GM23338 (cell line): ENCODE results near the gene GRIN1. TPM values are rescaled to one million over a fixed set of nuclear protein-coding genes. Genes with fewer than 3 reads are reported as not detected.

Source experiments
- ATAC-seq: fragments of 200-7000 bp; cut with Tn5 transposase; 3 replicates; pipeline ENCODE4 v1.9.1; 2020
- DNase-seq: peaks from one replicate; pipeline ENCODE4 v3.0.0-alpha.2; 2015; ENCODE audit warnings: low spot score
- H2AFZ ChIP-seq: fragments of 200-600 bp; sonication (generic); 2 replicates; pipeline ENCODE4 v1.8.0; 2016; ENCODE audit warnings: antibody characterized with exemption, mild to moderate bottlenecking, moderate library complexity
- H3F3A ChIP-seq: fragments of 200-600 bp; sonication (generic); replicated peaks from 2 replicates; pipeline ENCODE4 v1.8.0; 2017; ENCODE audit warnings: antibody characterized with exemption, mixed run types, low read depth
- H3K27ac ChIP-seq: fragments of 200-600 bp; sonication (generic); 2 replicates; pipeline ENCODE4 v1.6.1; 2016; ENCODE audit warnings: low read depth
- H3K27me3 ChIP-seq: fragments of 200-600 bp; sonication (generic); 2 replicates; pipeline ENCODE4 v1.8.0; 2016; ENCODE audit warnings: mild to moderate bottlenecking, mixed run types, moderate library complexity; ENCODE audit not compliant: insufficient read depth
- H3K36me3 ChIP-seq: fragments of 200-600 bp; sonication (generic); 2 replicates; pipeline ENCODE4 v1.8.0; 2016; ENCODE audit warnings: mild to moderate bottlenecking; ENCODE audit not compliant: insufficient read depth
- H3K4me1 ChIP-seq: fragments of 200-600 bp; sonication (generic); 2 replicates; pipeline ENCODE4 v1.8.0; 2016; ENCODE audit warnings: mild to moderate bottlenecking, moderate library complexity; ENCODE audit not compliant: insufficient read depth
- H3K4me2 ChIP-seq: fragments of 200-600 bp; sonication (generic); 2 replicates; pipeline ENCODE4 v1.7.1; 2017; ENCODE audit warnings: mixed run types
- H3K4me3 ChIP-seq: fragments of 200-600 bp; sonication (generic); 2 replicates; pipeline ENCODE4 v1.6.1; 2016; ENCODE audit warnings: mixed run types
- H3K79me2 ChIP-seq: fragments of 200-600 bp; sonication (generic); replicated peaks from 2 replicates; pipeline ENCODE4 v1.8.0; 2017; ENCODE audit warnings: mild to moderate bottlenecking; ENCODE audit not compliant: insufficient read depth
- H3K9me2 ChIP-seq: fragments of 200-600 bp; sonication (generic); 2 replicates; pipeline ENCODE4 v1.8.0; 2017; ENCODE audit not compliant: insufficient read depth
- H4K20me1 ChIP-seq: fragments of 200-600 bp; sonication (generic); replicated peaks from 2 replicates; pipeline ENCODE4 v1.8.0; 2017; ENCODE audit warnings: mild to moderate bottlenecking; ENCODE audit not compliant: insufficient read depth
- H3K27ac Mint-ChIP-seq: 2 replicates; pipeline ENCODE4 v1.8.0; 2020; ENCODE audit warnings: inconsistent platforms, mild to moderate bottlenecking, moderate library complexity, mixed read lengths
- H3K27me3 Mint-ChIP-seq: 3 replicates; pipeline ENCODE4 v1.8.0; 2022; ENCODE audit warnings: low read depth, mild to moderate bottlenecking, moderate library complexity, mixed read lengths, inconsistent platforms; ENCODE audit not compliant: insufficient read depth, poor library complexity
- H3K36me3 Mint-ChIP-seq: 3 replicates; pipeline ENCODE4 v1.8.0; 2021; ENCODE audit warnings: low read depth, mild to moderate bottlenecking, inconsistent platforms, moderate library complexity, mixed read lengths
- H3K4me1 Mint-ChIP-seq: 3 replicates; pipeline ENCODE4 v1.8.0; 2020; ENCODE audit warnings: mild to moderate bottlenecking, inconsistent platforms, mixed read lengths
- H3K4me3 Mint-ChIP-seq: 3 replicates; pipeline ENCODE4 v1.8.0; 2021; ENCODE audit warnings: moderate library complexity, mild to moderate bottlenecking, inconsistent platforms, mixed read lengths
- H3K9me3 Mint-ChIP-seq: 3 replicates; pipeline ENCODE4 v1.8.0; 2020; ENCODE audit warnings: moderate library complexity, mild to moderate bottlenecking, inconsistent platforms, mixed read lengths
- CREB1 ChIP-seq: fragments of 250-450 bp; sonication (Bioruptor Pico); IDR thresholded peaks from 2 replicates; pipeline ENCODE4 v1.5.0; 2020; ENCODE audit warnings: low read depth, mild to moderate bottlenecking, moderate library complexity
- EZH2phosphoT487 ChIP-seq: fragments of 200-600 bp; sonication (generic); IDR thresholded peaks from one replicate; pipeline ENCODE4 v1.8.1; 2018; ENCODE audit warnings: antibody characterized with exemption; ENCODE audit not compliant: unreplicated experiment
- STAT1 ChIP-seq: IDR thresholded peaks from one replicate; pipeline ENCODE4 v1.6.1; 2016; ENCODE audit warnings: antibody characterized with exemption; ENCODE audit not compliant: unreplicated experiment
- polyA plus RNA-seq: library from polyadenylated mRNA; unstranded; fragments of >200 nt; fragmentation: Nextera tagmentation; extraction: Ambion mirVana; gene quantifications from 2 replicates; pipeline ENCODE4 v1.2.1, GENCODE V29; 2016
- total RNA-seq: library from RNA; depleted of rRNA; stranded (reverse); fragments of >200 nt; shearing (Covaris generic); gene quantifications from 2 replicates; pipeline ENCODE4 v1.2.3, GENCODE V29; 2014
- TF ChIP-seq, protein P1 (sequence below): IDR thresholded peaks from one replicate; pipeline ENCODE4 v1.6.1; 2018; ENCODE audit warnings: antibody characterized with exemption; ENCODE audit not compliant: unreplicated experiment
- TF ChIP-seq, protein P2 (sequence below): IDR thresholded peaks from 2 replicates; pipeline ENCODE4 v1.6.1; 2016; ENCODE audit warnings: antibody characterized with exemption
- TF ChIP-seq, protein P3 (sequence below): fragments of 250-450 bp; sonication (Bioruptor Pico); IDR thresholded peaks from 2 replicates; pipeline ENCODE4 v1.5.0; 2020; ENCODE audit warnings: mild to moderate bottlenecking, moderate library complexity

GRIN1 gene
- total and polyA plus RNA-seq, 2 experiments from 2014 or later = 2.7 to 5.5 TPM

DNA sequence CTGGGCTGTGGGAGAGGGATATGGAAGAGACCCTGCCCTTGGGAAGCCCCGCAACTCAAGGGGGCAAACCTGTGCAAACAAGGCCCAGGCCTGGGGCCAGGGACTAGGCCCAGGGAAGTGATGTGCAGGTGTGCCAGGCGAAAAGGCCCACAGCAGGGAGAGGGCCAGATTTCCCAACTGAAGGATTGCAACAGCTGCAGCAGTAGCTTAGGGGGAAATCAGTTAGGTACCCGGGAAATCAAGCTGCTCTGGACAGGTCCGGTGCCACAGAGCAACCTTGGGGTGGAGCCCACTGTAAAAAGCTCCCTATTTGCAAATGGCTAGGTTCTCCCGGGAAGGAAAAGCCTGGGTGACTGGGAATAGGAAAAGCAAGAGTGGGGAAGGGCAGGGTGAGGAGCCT, 10.4 kb downstream of the GRIN1 start (continued):
- TF ChIP-seq, protein P1, sequence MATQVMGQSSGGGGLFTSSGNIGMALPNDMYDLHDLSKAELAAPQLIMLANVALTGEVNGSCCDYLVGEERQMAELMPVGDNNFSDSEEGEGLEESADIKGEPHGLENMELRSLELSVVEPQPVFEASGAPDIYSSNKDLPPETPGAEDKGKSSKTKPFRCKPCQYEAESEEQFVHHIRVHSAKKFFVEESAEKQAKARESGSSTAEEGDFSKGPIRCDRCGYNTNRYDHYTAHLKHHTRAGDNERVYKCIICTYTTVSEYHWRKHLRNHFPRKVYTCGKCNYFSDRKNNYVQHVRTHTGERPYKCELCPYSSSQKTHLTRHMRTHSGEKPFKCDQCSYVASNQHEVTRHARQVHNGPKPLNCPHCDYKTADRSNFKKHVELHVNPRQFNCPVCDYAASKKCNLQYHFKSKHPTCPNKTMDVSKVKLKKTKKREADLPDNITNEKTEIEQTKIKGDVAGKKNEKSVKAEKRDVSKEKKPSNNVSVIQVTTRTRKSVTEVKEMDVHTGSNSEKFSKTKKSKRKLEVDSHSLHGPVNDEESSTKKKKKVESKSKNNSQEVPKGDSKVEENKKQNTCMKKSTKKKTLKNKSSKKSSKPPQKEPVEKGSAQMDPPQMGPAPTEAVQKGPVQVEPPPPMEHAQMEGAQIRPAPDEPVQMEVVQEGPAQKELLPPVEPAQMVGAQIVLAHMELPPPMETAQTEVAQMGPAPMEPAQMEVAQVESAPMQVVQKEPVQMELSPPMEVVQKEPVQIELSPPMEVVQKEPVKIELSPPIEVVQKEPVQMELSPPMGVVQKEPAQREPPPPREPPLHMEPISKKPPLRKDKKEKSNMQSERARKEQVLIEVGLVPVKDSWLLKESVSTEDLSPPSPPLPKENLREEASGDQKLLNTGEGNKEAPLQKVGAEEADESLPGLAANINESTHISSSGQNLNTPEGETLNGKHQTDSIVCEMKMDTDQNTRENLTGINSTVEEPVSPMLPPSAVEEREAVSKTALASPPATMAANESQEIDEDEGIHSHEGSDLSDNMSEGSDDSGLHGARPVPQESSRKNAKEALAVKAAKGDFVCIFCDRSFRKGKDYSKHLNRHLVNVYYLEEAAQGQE = no peak
- TF ChIP-seq STAT1 (no peak), CREB1 (CRISPR knock-in tag) (no peak), EZH2phosphoT487 (no peak)

- H3K4me3 Mint-ChIP-seq = no peak overlapping the region
- Histone ChIP-seq H3K36me3 (no peaks in the 10 kb centered on the region), H3K27me3 (peaks cover 8% of the 10 kb centered on the region), H2AFZ (no peak overlapping the region), H3K4me2 (no peak overlapping the region), H3K4me1 (no peaks in the 10 kb centered on the region), H3K79me2 (no peaks in the 10 kb centered on the region), H3K9me2 (no peaks in the 10 kb centered on the region), H3F3A (peaks cover 19% of the 10 kb centered on the region), H4K20me1 (no peaks in the 10 kb centered on the region; the same call in 1 of the 2 replicates), H3K27ac (no peak overlapping the region), H3K4me3 (no peak overlapping the region)
- peak; percentile 73 for DNase-seq
- no peak overlapping the region for H3K27ac Mint-ChIP-seq
- H3K27me3 Mint-ChIP-seq = peaks cover 12% of the 10 kb centered on the region
- H3K9me3 Mint-ChIP-seq = peaks cover 13% of the 10 kb centered on the region; the same call in 2 of the 3 replicates
- H3K36me3 Mint-ChIP-seq = no peaks in the 10 kb centered on the region
- peaks cover 2% of the 10 kb centered on the region; the same call in 1 of the 3 replicates for H3K4me1 Mint-ChIP-seq
- TF ChIP-seq, protein P2, sequence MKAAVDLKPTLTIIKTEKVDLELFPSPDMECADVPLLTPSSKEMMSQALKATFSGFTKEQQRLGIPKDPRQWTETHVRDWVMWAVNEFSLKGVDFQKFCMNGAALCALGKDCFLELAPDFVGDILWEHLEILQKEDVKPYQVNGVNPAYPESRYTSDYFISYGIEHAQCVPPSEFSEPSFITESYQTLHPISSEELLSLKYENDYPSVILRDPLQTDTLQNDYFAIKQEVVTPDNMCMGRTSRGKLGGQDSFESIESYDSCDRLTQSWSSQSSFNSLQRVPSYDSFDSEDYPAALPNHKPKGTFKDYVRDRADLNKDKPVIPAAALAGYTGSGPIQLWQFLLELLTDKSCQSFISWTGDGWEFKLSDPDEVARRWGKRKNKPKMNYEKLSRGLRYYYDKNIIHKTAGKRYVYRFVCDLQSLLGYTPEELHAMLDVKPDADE = no peak
- no peak for TF ChIP-seq STAT1
- ATAC-seq = no peak; the same call in 2 of the 3 replicates
These were observed 11.1 kb downstream of the GRIN1 start for GRCh38 chr9:137149942-137150616.

- H2AFZ ChIP-seq = no peak overlapping the region
- no peaks in the 10 kb centered on the region; the same call in 1 of the 2 replicates for H4K20me1 ChIP-seq
- peaks cover 19% of the 10 kb centered on the region for H3F3A ChIP-seq
- ATAC-seq (peak; percentile 13; the same call in 2 of the 3 replicates), DNase-seq (peak; percentile 76)
- no peak overlapping the region for H3K4me2 ChIP-seq
- Mint-ChIP-seq H3K9me3 (peaks cover 13% of the 10 kb centered on the region; the same call in 2 of the 3 replicates), H3K4me1 (peaks cover 2% of the 10 kb centered on the region; the same call in 2 of the 3 replicates), H3K36me3 (no peaks in the 10 kb centered on the region), H3K4me3 (no peak overlapping the region), H3K27me3 (peaks cover 18% of the 10 kb centered on the region), H3K27ac (no peak overlapping the region)
- H3K27me3 ChIP-seq = peaks cover 16% of the 10 kb centered on the region
- H3K27ac ChIP-seq = no peak overlapping the region
- no peak overlapping the region for H3K4me3 ChIP-seq
- no peaks in the 10 kb centered on the region for H3K4me1 ChIP-seq
- H3K36me3 ChIP-seq = no peaks in the 10 kb centered on the region
- H3K79me2 ChIP-seq = no peaks in the 10 kb centered on the region
- H3K9me2 ChIP-seq = no peaks in the 10 kb centered on the region
- no peak for TF ChIP-seq CREB1 (CRISPR knock-in tag)
- TF ChIP-seq, protein P3, sequence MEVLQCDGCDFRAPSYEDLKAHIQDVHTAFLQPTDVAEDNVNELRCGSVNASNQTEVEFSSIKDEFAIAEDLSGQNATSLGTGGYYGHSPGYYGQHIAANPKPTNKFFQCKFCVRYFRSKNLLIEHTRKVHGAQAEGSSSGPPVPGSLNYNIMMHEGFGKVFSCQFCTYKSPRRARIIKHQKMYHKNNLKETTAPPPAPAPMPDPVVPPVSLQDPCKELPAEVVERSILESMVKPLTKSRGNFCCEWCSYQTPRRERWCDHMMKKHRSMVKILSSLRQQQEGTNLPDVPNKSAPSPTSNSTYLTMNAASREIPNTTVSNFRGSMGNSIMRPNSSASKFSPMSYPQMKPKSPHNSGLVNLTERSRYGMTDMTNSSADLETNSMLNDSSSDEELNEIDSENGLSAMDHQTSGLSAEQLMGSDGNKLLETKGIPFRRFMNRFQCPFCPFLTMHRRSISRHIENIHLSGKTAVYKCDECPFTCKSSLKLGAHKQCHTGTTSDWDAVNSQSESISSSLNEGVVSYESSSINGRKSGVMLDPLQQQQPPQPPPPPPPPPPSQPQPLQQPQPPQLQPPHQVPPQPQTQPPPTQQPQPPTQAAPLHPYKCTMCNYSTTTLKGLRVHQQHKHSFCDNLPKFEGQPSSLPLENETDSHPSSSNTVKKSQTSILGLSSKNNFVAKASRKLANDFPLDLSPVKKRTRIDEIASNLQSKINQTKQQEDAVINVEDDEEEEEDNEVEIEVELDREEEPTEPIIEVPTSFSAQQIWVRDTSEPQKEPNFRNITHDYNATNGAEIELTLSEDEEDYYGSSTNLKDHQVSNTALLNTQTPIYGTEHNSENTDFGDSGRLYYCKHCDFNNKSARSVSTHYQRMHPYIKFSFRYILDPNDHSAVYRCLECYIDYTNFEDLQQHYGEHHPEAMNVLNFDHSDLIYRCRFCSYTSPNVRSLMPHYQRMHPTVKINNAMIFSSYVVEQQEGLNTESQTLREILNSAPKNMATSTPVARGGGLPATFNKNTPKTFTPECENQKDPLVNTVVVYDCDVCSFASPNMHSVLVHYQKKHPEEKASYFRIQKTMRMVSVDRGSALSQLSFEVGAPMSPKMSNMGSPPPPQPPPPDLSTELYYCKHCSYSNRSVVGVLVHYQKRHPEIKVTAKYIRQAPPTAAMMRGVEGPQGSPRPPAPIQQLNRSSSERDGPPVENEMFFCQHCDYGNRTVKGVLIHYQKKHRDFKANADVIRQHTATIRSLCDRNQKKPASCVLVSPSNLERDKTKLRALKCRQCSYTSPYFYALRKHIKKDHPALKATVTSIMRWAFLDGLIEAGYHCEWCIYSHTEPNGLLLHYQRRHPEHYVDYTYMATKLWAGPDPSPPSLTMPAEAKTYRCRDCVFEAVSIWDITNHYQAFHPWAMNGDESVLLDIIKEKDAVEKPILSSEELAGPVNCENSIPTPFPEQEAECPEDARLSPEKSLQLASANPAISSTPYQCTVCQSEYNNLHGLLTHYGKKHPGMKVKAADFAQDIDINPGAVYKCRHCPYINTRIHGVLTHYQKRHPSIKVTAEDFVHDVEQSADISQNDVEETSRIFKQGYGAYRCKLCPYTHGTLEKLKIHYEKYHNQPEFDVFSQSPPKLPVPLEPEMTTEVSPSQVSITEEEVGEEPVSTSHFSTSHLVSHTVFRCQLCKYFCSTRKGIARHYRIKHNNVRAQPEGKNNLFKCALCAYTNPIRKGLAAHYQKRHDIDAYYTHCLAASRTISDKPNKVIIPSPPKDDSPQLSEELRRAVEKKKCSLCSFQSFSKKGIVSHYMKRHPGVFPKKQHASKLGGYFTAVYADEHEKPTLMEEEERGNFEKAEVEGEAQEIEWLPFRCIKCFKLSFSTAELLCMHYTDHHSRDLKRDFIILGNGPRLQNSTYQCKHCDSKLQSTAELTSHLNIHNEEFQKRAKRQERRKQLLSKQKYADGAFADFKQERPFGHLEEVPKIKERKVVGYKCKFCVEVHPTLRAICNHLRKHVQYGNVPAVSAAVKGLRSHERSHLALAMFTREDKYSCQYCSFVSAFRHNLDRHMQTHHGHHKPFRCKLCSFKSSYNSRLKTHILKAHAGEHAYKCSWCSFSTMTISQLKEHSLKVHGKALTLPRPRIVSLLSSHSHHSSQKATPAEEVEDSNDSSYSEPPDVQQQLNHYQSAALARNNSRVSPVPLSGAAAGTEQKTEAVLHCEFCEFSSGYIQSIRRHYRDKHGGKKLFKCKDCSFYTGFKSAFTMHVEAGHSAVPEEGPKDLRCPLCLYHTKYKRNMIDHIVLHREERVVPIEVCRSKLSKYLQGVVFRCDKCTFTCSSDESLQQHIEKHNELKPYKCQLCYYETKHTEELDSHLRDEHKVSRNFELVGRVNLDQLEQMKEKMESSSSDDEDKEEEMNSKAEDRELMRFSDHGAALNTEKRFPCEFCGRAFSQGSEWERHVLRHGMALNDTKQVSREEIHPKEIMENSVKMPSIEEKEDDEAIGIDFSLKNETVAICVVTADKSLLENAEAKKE (CRISPR knock-in tag) = no peak
These were observed 11.9 kb downstream of the GRIN1 start for GRCh38 chr9:137150617-137151457.
